Loucy (cell line): ENCODE results near the gene AMPH.

Experiments used
- EZH2phosphoT487 ChIP-seq: fragments of 200-600 bp; IDR thresholded peaks from 2 replicates; pipeline ENCODE4 v1.6.1; 2018; ENCODE audit warnings: antibody characterized with exemption, mild to moderate bottlenecking, moderate library complexity, borderline replicate concordance
- TF ChIP-seq, protein P1 (sequence below): fragments of 200-600 bp; sonication (generic); conservative IDR thresholded peaks from 2 replicates; pipeline ENCODE4 v1.5.1; 2014; ENCODE audit warnings: mild to moderate bottlenecking, antibody characterized with exemption, low read length

DNA sequence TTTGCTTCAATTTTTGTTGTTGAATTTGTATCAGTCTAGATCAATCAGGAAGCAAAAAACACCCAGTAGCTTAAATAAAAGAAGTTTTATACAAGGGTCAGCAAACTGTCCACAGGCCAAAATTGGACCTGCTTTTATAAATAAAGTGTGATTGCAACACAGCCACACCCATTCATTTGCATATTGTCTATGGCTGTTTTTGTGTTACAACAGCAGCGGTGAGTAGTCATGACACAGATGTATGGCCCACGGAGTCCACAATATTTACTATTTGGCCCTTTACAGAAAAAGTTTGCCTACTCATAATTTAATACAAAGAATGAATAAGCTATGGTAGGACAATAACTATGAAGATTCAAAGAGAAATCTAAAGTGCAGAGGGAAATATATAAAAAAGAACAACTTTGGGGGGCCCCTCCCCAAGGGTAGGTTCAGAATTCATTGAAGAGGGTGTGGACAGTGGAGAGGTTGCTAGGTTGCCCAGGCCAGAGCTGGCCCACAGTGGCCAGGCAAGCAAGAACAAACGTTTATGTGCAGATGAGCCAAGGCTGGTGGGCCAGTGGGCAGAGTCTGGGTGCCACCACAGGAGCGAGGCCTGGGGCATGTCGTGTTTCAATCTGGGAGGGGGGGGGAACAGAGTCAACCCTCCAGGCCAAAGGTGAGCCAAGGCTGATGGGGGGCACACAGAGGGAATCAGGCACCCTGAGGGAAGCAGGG, 47.0 kb upstream of the AMPH start:
- TF ChIP-seq, protein P1, sequence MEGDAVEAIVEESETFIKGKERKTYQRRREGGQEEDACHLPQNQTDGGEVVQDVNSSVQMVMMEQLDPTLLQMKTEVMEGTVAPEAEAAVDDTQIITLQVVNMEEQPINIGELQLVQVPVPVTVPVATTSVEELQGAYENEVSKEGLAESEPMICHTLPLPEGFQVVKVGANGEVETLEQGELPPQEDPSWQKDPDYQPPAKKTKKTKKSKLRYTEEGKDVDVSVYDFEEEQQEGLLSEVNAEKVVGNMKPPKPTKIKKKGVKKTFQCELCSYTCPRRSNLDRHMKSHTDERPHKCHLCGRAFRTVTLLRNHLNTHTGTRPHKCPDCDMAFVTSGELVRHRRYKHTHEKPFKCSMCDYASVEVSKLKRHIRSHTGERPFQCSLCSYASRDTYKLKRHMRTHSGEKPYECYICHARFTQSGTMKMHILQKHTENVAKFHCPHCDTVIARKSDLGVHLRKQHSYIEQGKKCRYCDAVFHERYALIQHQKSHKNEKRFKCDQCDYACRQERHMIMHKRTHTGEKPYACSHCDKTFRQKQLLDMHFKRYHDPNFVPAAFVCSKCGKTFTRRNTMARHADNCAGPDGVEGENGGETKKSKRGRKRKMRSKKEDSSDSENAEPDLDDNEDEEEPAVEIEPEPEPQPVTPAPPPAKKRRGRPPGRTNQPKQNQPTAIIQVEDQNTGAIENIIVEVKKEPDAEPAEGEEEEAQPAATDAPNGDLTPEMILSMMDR: no peak
- no peak for TF ChIP-seq EZH2phosphoT487
